ENCODE data around the gene CDH24.

- TF ChIP-seq, protein P1, sequence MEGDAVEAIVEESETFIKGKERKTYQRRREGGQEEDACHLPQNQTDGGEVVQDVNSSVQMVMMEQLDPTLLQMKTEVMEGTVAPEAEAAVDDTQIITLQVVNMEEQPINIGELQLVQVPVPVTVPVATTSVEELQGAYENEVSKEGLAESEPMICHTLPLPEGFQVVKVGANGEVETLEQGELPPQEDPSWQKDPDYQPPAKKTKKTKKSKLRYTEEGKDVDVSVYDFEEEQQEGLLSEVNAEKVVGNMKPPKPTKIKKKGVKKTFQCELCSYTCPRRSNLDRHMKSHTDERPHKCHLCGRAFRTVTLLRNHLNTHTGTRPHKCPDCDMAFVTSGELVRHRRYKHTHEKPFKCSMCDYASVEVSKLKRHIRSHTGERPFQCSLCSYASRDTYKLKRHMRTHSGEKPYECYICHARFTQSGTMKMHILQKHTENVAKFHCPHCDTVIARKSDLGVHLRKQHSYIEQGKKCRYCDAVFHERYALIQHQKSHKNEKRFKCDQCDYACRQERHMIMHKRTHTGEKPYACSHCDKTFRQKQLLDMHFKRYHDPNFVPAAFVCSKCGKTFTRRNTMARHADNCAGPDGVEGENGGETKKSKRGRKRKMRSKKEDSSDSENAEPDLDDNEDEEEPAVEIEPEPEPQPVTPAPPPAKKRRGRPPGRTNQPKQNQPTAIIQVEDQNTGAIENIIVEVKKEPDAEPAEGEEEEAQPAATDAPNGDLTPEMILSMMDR (conservative IDR thresholded peaks at IDR 0.05; ENCODE audit: low read depth, low read length): no peak
- no peak for TF ChIP-seq EZH2 (IDR thresholded peaks at IDR 0.05; ENCODE audit: low read length, unreplicated experiment)
- no peak for TF ChIP-seq EZH2phosphoT487 (IDR thresholded peaks at IDR 0.05; ENCODE audit: borderline replicate concordance, low read length)
Measured at GRCh38 chr14:23058654-23059504, 1.6 kb upstream of the CDH24 start.

Measured in PC-3 (cell line).